Left cardiac atrium (tissue), 4 donors: ENCODE data around the gene ZNF772. TPM values are rescaled to one million over a fixed set of nuclear protein-coding genes. Genes with fewer than 3 reads are reported as not detected.
"Not testable (repeated sequence)": the region's sequence is repeated elsewhere in the genome, so short reads cannot be mapped to it uniquely, and the experiment has no call there.

Experiments used
- ATAC-seq, 2 donors: fragments of 200-7000 bp; cut with Tn5 transposase; one replicate each; pipeline ENCODE4 v1.9.1; 2020; ENCODE audit warnings: mild to moderate bottlenecking in 2 of 2, moderate library complexity in 2 of 2
- DNase-seq: peaks from one replicate; pipeline ENCODE4 v3.0.0-alpha.2; 2020
- intact Hi-C, 2 donors: fragments of 100-400 bp; cut with DNase I; formaldehyde crosslinking; loops; one replicate each; pipeline versions ENCODE4 v1.14.1 to v1.15.1; 2022 to 2023
- long read RNA-seq: library from polyadenylated mRNA; unstranded; transcript quantifications from one replicate; pipeline ENCODE4 v2.0.0, GENCODE V29; 2021
- total RNA-seq, 2 donors: library from RNA; stranded (reverse); fragmentation: NEBNext Ultra II Directional; extraction: Animal tissue kit (Norgen Biotek cat#: 25700); gene quantifications; one replicate each; pipeline ENCODE4 v1.2.1, GENCODE V29; 2021
- donor health status: DM: no; HTN: yes; CAD: no.
- donor health status: DM: no; HTN: yes; CAD: no; lungs with severe emphysema.
- donor health status: DM: yes; HTN: yes; CAD: no.
- donor health status: Dilated cardiomyopathy.

The ZNF772 gene
- total RNA-seq: 10 to 100 TPM; 13.3 to 19.7 TPM
- long read RNA-seq, full-length matches to known transcripts: 12 of 14 reads
- long read RNA-seq, partial matches to known transcripts: 0 of 14 reads
- long read RNA-seq, other reads (novel, unspliced or antisense): 2 of 14 reads

DNA sequence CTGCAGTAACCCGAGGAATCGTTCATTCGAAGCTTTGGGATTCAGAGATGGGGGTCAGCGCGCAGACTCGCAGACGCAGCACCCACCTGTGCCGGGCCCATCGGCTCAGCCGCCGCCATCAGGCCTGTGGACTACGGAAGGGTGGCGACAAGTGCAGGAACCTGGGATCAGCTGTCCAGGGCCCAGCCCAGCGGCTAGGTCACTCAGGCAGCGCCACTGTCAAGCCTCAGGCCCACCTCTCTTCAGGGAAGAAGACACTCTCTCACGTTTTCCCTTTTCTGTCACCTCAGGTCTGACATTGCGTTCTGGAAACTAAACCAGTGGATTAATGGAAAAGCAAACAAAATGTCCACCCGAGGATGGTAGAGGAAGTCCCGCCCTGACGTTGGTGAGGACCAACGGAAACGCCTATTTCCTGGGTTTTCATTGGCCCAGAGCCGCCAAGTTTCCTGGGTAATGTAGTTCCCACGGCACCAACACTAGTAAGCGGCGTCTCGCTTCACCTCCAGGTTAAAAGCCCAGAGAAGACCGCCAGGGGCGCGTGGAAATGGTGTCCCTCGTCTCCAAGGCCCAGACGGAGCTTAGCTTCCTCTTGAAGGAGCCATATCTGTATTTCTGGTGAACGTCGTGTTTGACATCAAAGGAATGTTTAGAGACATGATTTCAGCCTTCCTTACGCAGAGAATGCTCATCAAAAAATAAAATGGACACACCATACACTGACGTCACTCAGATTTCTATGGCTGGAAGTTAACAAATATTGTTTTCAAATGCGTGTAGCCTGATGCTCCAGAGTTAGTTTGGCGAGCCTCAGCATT lies at the start of gene ZNF772:
Gene ZNF772, minus strand, starts transcription at position 376 of the 818 bp plus-strand sequence. Its CDS starts 257 bp downstream, at position 119.
- peak; percentile 96 for DNase-seq
- intact Hi-C loops: no loop called here
- ATAC-seq: peak; percentile 100

DNA sequence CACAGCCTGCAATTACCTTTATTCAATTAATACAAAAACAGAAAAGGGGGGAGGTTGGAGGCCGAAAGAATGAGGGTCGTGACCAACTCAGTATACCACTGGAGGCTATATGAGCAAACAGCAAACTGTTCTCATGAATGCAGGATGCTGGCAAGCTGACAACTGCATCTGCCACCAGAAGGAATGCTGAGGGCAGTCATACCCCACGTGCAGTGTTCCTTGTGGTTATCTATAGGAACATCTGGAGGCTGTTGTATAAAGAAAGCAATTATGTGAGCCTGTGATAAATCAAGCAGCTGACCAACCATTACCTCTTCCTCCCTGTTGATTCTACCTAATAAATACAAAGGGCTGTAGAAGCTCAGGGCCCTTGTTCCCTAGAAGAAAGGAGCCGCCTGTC lies 40.7 kb upstream of the ZNF772 start:
- intact Hi-C loops, DNase-seq, ATAC-seq: not testable (repeated sequence)

DNA sequence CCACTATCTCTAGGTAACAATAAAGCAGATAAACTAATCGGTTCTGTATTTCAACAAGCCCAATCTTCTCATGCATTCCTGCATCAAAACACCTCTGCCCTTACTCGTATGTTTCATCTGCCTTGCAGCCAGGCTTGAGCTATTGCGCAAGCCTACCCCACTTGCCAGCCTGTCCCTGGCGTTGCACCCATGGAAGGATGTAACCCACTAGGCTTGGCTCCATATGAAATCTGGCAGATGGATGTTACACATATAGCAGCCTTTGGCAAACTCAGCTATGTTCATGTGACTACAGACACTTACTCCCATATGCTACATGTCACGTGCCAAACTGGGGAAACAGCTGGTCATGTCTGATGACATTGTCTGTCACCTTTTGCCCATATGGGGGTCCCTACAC lies 37.9 kb upstream of the ZNF772 start:
- no peak for DNase-seq
- intact Hi-C loops: no loop called here
- ATAC-seq: no peak

- DNase-seq (no peak), ATAC-seq (no peak)
- intact Hi-C loops: no loop called here
These were observed 35.5 kb upstream of the ZNF772 start for GRCh38 chr19:57512845-57513244.

- DNase-seq (no peak), ATAC-seq (no peak)
- intact Hi-C loops: no loop called here
These were observed 34.1 kb upstream of the ZNF772 start for GRCh38 chr19:57511484-57511883.

- intact Hi-C loops: no loop called here
- DNase-seq (no peak), ATAC-seq (no peak)
These were observed 28.8 kb upstream of the ZNF772 start for GRCh38 chr19:57506163-57506562.

DNA sequence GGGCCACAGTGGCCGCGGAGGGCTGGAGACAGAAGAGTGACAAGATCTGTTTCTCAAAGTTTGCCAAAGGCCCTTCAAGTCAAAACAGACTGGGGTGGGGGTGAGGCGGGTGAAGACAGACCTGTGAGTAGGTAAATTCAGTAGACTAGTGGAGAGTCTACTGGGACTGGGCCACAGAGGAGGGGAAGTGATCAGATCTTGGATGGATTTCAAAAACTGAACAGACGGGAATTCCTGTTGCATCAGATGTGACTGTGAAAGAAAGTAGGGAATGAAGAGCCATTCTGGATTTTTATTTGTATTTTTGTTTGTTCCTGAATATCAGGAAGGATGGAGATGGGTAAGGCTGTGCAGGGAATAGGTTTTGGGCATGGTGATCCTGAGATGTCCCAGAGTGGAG lies 23.0 kb upstream of the ZNF772 start:
- intact Hi-C loops: not testable (repeated sequence)
- ATAC-seq: peak; percentile 32 to 35

DNA sequence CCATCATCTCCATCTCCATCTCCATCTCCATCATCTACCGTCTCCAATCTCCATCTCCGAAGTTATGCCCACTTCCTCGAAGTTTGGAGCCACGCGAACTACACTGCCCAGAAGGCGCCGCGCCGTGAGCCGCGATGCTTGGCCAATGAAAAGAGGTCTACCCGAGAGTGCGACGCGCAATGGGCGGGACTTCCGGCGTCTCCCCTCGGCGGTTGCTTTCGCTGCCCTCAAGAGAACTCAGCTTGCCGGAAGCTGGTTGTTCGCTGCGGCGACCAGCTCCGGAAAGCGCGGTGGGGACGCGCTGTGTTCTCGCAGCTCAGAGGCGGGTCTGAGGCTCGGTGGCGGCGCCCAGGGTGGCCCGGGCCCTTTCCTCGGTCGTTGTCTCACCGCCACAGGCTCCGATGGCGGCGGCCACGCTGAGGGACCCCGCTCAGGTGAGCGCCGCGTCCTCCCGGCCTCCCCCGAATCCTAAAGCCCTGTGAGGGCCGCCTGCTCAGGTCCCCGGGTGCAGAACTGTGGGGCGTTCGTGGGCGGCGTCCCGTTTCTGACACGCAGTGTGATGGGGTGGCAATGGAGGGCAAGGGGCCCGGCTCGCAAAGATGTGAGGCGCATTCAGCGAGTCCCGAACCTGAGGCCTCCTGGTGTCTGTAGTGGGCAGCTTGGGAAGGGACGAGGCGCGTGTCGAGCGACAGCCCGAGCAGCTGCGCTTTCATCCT lies 22.5 kb upstream of the ZNF772 start, which contains the start of gene ZNF773:
Gene ZNF773, plus strand, starts transcription at position 259 of the 716 bp plus-strand sequence. Its CDS starts 143 bp downstream, at position 402.
- intact Hi-C loops: not testable (repeated sequence)
- peak; percentile 99 for DNase-seq
- peak; percentile 100 for ATAC-seq

More for the DNA sequence above, 23.0 kb upstream of the ZNF772 start:
- DNase-seq: not testable (repeated sequence)

DNA sequence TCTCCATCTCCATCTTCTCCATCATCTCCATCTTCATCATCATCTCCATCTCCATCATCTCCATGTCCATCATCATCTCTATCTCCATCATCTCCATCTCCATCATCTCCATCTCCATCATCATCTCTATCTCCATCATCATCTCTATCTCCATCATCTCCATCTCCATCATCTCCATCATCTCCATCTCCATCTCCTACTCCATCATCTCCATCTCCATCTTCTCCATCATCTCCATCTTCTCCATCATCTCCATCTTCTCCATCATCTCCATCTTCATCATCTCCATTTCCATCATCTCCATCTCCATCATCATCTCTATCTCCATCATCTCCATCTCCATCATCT lies 21.9 kb upstream of the ZNF772 start:
- ATAC-seq, DNase-seq, intact Hi-C loops: not testable (repeated sequence)

DNA sequence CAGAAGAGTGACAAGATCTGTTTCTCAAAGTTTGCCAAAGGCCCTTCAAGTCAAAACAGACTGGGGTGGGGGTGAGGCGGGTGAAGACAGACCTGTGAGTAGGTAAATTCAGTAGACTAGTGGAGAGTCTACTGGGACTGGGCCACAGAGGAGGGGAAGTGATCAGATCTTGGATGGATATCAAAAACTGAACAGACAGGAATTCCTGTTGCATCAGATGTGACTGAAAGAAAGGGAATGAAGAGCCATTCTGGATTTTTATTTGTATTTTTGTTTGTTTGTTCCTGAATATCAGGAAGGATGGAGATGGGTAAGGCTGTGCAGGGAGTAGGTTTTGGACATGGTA lies 10.9 kb upstream of the ZNF772 start:
- DNase-seq, intact Hi-C loops: not testable (repeated sequence)
- peak; percentile 25 to 39 for ATAC-seq

DNA sequence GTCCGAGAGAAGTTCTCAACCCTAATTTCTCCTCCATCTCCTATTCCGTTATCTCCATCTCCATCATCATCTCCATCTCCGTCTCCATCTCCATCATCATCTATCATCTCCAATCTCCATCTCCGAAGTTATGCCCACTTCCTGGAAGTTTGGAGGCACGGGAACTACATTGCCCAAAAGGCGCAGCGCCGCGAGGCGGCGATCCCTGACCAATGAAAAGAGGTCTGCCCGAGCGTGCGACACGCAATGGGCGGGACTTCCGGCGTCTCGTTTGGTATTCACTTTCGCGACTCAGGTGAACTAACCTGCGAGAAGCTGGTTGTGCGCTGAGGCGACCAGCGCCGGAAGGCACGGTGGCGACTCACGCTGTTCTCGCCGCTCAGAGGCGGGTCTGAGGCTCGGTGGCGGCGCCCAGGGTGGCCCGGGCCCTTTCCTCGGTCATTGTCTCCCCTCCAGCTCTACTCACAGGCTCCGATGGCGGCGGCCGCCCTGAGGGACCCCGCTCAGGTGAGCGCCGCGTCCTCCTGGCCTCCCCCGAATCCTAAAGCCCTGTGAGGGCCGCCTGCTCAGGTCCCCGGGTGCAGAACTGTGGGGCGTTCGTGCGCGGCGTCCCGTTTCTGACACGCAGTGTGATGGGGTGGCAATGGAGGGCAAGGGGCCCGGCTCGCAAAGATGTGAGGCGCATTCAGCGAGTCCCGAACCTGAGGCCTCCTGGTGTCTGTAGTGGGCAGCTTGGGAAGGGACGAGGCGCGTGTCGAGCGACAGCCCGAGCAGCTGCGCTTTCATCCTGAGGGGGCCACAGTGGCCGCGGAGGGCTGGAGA lies 10.3 kb upstream of the ZNF772 start, which contains the start of gene ZNF419:
Gene ZNF419, plus strand, starts transcription at position 274 of the 822 bp plus-strand sequence. Its CDS starts 201 bp downstream, at position 475.
- intact Hi-C loops: not testable (repeated sequence)
- ATAC-seq: peak; percentile 99
- peak; percentile 95 for DNase-seq

DNA sequence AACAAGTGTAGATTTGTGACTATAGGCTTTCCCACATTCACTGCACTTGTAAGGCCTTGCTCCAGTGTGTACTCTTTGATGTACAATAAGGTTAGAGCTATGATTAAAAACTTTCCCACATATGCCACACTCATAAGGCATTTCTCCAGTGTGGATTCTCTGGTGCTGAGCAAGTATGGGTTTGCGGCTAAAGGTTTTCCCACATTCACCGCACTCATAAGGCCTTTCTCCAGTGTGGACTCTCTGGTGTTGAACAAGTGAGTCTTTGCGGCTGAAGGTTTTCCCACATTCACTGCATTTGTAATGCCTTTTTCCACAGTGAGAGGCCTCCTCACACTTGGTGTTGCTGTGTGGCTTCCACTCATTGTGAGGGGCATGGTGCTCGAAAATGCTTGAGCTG lies 3.7 kb downstream of the ZNF772 start:
- ATAC-seq: no peak
- intact Hi-C loops: no loop called here
- no peak for DNase-seq

- ATAC-seq (peak in 1 of 2 donors; percentile 55), DNase-seq (no peak)
- intact Hi-C loops: no loop called here
These were observed 10.9 kb downstream of the ZNF772 start for GRCh38 chr19:57466489-57466888.

GRCh38 chr19:57465680-57466381 lies 11.5 kb downstream of the ZNF772 start:
- ATAC-seq (no peak), DNase-seq (no peak)
- intact Hi-C loops: no loop called here

GRCh38 chr19:57452307-57452706 lies 25.1 kb downstream of the ZNF772 start:
- ATAC-seq (no peak), DNase-seq (no peak)
- intact Hi-C loops: no loop called here

GRCh38 chr19:57443121-57443696 lies 34.2 kb downstream of the ZNF772 start:
- intact Hi-C loops: no loop called here
- DNase-seq: no peak
- ATAC-seq: no peak

DNA sequence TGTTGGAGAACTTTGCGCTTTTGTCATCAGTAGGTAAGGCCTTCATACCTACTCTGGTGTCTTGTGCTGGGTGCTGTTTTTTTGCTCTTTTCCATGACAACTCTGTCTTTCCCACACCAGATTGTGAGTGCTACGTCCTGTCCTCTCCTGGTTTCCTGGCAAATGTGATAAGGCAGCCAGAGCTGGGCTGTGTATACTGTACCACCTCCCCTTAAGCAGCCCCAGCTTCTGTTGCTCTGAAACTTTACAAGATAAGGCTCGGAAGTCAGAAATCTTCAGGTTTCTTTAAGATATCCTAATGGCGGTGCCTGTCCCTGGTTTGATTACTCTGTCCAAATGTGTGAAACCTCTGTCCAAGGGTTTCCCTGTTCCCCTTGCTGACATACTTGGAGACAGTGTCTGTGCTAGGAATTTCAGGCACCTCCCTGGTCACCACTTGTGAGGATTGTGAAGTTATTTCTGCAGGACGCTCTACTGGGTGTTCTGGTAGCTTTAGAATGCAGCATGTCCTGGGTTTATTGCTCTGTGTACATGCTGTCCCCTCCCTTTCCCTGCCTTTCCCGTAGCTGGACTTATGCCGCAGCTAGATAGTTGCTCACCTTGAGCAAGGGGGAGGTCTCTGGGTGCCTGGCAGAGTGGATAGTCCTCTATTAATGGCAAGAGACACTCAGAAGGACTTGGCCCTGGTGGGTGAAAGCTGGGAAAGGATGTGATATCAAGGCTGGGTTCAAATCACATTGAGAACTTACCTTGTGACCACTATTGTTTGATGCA lies 35.2 kb downstream of the ZNF772 start:
- DNase-seq (no peak), ATAC-seq (no peak)
- intact Hi-C loops: no loop called here
